ENCODE data around the gene TBX10. TPM values are rescaled to one million over a fixed set of nuclear protein-coding genes. Genes with fewer than 3 reads are reported as not detected.

Gene TBX10
- total RNA-seq, 1 donor from 2014 or later = not detected

DNA sequence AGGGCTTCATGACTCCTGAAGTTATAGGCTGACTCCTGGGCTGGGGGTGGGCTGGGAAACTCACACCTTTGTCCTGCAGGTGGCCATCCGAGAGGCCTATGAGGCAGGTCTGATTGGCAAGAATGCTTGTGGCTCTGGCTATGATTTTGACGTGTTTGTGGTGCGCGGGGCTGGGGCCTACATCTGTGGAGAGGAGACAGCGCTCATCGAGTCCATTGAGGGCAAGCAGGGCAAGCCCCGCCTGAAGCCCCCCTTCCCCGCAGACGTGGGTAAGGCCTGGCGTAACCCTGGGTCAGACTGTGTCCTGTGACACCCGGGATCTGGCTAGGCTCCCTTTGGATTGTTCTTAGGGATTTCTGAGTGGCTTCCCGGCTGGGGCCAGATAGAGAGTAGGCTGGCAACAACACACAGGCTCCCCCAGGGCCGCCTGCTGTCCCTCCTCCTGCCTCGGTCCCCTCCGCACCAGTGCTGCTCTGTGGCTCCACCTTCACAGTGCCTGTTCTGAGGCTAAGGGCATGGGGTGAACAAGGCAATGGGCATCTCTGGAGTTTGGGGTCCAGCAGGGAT, 29.2 kb downstream of the TBX10 start:
- H3K36me3 Mint-ChIP-seq = no peaks in the 10 kb centered on the region

DNA sequence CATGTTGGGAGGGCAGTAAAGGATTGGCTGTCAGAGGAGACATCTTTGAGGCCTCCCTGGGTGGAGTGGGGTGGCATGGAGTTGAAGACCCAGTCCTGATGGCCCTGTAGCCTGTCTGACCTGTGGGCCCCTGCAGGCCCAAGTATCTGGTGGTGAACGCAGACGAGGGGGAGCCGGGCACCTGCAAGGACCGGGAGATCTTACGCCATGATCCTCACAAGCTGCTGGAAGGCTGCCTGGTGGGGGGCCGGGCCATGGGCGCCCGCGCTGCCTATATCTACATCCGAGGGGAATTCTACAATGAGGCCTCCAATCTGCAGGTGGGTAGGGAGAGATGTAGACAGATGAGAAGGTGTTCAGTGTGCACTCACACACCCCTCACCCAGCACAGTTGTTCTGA, 30.2 kb downstream of the TBX10 start:
- no peaks in the 10 kb centered on the region for H3K36me3 Mint-ChIP-seq
- TF ChIP-seq, protein P1, sequence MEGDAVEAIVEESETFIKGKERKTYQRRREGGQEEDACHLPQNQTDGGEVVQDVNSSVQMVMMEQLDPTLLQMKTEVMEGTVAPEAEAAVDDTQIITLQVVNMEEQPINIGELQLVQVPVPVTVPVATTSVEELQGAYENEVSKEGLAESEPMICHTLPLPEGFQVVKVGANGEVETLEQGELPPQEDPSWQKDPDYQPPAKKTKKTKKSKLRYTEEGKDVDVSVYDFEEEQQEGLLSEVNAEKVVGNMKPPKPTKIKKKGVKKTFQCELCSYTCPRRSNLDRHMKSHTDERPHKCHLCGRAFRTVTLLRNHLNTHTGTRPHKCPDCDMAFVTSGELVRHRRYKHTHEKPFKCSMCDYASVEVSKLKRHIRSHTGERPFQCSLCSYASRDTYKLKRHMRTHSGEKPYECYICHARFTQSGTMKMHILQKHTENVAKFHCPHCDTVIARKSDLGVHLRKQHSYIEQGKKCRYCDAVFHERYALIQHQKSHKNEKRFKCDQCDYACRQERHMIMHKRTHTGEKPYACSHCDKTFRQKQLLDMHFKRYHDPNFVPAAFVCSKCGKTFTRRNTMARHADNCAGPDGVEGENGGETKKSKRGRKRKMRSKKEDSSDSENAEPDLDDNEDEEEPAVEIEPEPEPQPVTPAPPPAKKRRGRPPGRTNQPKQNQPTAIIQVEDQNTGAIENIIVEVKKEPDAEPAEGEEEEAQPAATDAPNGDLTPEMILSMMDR (IDR thresholded peaks at IDR 0.05; ENCODE audit: unreplicated experiment) = no peak
- H3K4me1 Mint-ChIP-seq = peaks cover 15% of the 10 kb centered on the region
- H3K27ac Mint-ChIP-seq = no peak overlapping the region
- no peak for DNase-seq (ENCODE audit: low spot score in 2 of 2, unreplicated experiment in 2 of 2)
- H3K4me3 Mint-ChIP-seq = no peak overlapping the region
- H3K9me3 Mint-ChIP-seq = no peaks in the 10 kb centered on the region
- H3K27me3 Mint-ChIP-seq (ENCODE audit: low read depth) = no peaks in the 10 kb centered on the region

More for the DNA sequence above, 29.2 kb downstream of the TBX10 start:
- Mint-ChIP-seq H3K27ac (no peak overlapping the region), H3K4me3 (no peak overlapping the region), H3K9me3 (no peaks in the 10 kb centered on the region), H3K4me1 (peaks cover 19% of the 10 kb centered on the region), H3K27me3 (ENCODE audit: low read depth) (no peaks in the 10 kb centered on the region)
- TF ChIP-seq, protein P1 (IDR thresholded peaks at IDR 0.05; ENCODE audit: unreplicated experiment) = no peak
- DNase-seq (ENCODE audit: low spot score in 2 of 2, unreplicated experiment in 2 of 2) = no peak

DNA sequence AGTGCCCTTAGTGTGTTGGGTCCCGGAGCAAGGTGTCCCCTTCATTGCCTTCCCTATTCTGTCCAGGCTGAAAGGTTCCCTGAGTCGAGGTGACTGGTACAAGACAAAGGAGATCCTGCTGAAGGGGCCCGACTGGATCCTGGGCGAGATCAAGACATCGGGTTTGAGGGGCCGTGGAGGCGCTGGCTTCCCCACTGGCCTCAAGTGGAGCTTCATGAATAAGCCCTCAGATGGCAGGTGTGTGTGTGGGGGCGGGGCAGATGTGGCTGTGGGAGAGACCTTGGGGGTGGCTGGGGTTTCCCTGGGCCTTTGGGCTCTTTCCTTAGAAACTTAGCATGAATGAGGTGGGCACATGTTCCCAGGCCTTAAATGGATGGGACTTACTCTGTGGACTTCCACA, 31.1 kb downstream of the TBX10 start:
- H3K27ac Mint-ChIP-seq = no peak overlapping the region
- TF ChIP-seq, protein P1 (IDR thresholded peaks at IDR 0.05; ENCODE audit: unreplicated experiment) = no peak
- DNase-seq (ENCODE audit: low spot score in 2 of 2, unreplicated experiment in 2 of 2) = no peak
- H3K27me3 Mint-ChIP-seq (ENCODE audit: low read depth) = no peaks in the 10 kb centered on the region
- peak overlapping the region; percentile 85 for H3K4me3 Mint-ChIP-seq
- no peaks in the 10 kb centered on the region for H3K36me3 Mint-ChIP-seq
- peaks cover 9% of the 10 kb centered on the region for H3K4me1 Mint-ChIP-seq
- no peaks in the 10 kb centered on the region for H3K9me3 Mint-ChIP-seq

DNA sequence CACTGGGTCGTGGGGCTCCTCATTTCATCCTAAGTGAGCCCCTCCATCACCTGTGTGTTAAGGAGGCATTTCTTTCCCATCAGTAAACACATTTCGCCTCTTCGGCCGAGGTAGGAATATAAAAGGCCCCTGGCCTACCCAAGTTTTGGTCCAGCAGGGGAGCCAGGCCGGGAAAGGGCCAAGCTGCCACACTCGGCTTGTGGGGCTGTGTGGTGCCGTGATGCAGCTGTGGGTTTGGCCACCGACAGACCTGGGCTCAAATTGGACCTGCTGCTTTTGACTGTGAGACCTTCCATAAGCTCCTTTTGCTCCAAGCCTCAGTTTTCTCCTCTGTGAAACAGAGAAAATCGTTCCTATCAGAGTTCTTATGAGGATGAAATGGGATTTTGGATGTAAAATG, 32.1 kb downstream of the TBX10 start:
- H3K9me3 Mint-ChIP-seq = peaks cover 4% of the 10 kb centered on the region
- H3K27ac Mint-ChIP-seq = peak overlapping the region; percentile 95
- H3K4me3 Mint-ChIP-seq = peak overlapping the region; percentile 85
- H3K36me3 Mint-ChIP-seq = no peaks in the 10 kb centered on the region
- peaks cover 9% of the 10 kb centered on the region for H3K4me1 Mint-ChIP-seq
- no peak for DNase-seq (ENCODE audit: low spot score in 2 of 2, unreplicated experiment in 2 of 2)
- H3K27me3 Mint-ChIP-seq (ENCODE audit: low read depth) = no peaks in the 10 kb centered on the region
- TF ChIP-seq, protein P1 (IDR thresholded peaks at IDR 0.05; ENCODE audit: unreplicated experiment) = no peak

DNA sequence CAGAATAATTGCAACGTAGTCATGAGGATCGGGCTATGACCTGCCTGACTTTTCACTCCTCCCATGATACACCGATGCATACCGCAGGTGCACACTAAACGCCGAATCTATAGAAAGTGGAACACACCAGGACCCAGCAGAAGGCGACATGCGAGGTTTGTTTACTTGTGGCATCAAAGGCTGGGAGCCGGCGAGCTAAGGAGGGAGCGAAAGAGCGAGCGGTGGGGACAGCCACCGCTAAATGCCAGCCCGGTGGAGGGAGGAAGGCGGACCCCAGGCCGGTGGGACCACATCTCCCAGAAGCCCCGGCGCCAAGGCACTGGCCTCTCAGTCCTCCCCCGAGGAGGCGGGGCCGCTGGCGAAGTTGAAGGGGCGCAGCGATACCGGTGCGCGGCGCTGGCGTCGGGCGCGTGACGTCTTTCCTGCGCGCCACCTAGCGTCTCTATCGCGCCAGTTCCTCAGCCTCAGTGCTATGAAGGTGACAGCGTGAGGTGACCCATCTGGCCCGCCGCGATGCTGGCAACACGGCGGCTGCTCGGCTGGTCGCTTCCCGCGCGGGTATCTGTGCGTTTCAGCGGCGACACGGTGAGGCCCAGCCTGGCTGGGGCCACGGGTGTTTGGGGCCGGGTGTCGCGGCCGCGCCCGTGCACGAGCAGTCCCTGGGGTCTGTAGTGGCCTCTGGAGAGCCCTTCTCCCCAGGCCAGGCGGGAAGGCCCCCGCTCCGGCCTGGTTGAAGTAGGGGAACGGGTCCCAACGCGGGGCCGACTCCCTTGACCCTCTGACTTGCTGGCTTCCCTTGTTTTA, 32.9 kb downstream of the TBX10 start, which contains the start of gene NDUFV1:
NDUFV1 (plus strand) TSS at position 445 of the 804 bp plus-strand sequence; CDS start at position 514, 69 bp downstream.
- peak; percentile 93 to 95 for DNase-seq (ENCODE audit: low spot score in 2 of 2, unreplicated experiment in 2 of 2)
- peak within 1 kb of the TSS; percentile 95 for H3K27ac Mint-ChIP-seq
- H3K36me3 Mint-ChIP-seq = no peaks in the 10 kb centered on the region
- H3K9me3 Mint-ChIP-seq = peaks cover 4% of the 10 kb centered on the region
- no peaks in the 10 kb centered on the region for H3K27me3 Mint-ChIP-seq (ENCODE audit: low read depth)
- TF ChIP-seq, protein P1 (IDR thresholded peaks at IDR 0.05; ENCODE audit: unreplicated experiment) = peak; percentile 83
- H3K4me3 Mint-ChIP-seq = peak within 1 kb of the TSS; percentile 85
- peaks cover 9% of the 10 kb centered on the region for H3K4me1 Mint-ChIP-seq

Data from mesothelial cell of epicardium (in vitro differentiated cells).